Mesothelial cell of epicardium (in vitro differentiated cells): ENCODE measurements around the gene SPATA31C1. TPM values are rescaled to one million over a fixed set of nuclear protein-coding genes. Genes with fewer than 3 reads are reported as not detected.
"Not testable (repeated sequence)": the region's sequence is repeated elsewhere in the genome, so short reads cannot be mapped to it uniquely, and the experiment has no call there.

Experiments used
- DNase-seq, 2 experiments: peaks; one replicate each; pipeline ENCODE4 v3.0.0; 2021; ENCODE audit warnings: low spot score in 2 of 2; ENCODE audit not compliant: unreplicated experiment in 2 of 2
- H3K27ac Mint-ChIP-seq: 2 replicates; pipeline ENCODE4 v1.8.0; 2021; ENCODE audit warnings: mixed read lengths
- H3K27me3 Mint-ChIP-seq: 2 replicates; pipeline ENCODE4 v1.8.0; 2021; ENCODE audit warnings: low read depth, mixed read lengths
- H3K36me3 Mint-ChIP-seq: 2 replicates; pipeline ENCODE4 v1.8.0; 2021; ENCODE audit warnings: mixed read lengths
- H3K4me1 Mint-ChIP-seq: 2 replicates; pipeline ENCODE4 v1.8.0; 2021; ENCODE audit warnings: mixed read lengths
- H3K4me3 Mint-ChIP-seq: 2 replicates; pipeline ENCODE4 v1.8.0; 2021; ENCODE audit warnings: mild to moderate bottlenecking, moderate library complexity, mixed read lengths
- H3K9me3 Mint-ChIP-seq: 2 replicates; pipeline ENCODE4 v1.8.0; 2021; ENCODE audit warnings: mixed read lengths
- total RNA-seq: library from RNA; stranded (reverse); gene quantifications from 3 replicates; pipeline ENCODE4 v1.2.1, GENCODE V29; 2021
- TF ChIP-seq, protein P1 (sequence below): fragments of 200-600 bp; sonication (generic); IDR thresholded peaks from one replicate; pipeline ENCODE4 v1.5.0; 2021; ENCODE audit warnings: antibody characterized with exemption; ENCODE audit not compliant: unreplicated experiment

The SPATA31C1 gene
- 0.13 to 0.29 TPM (median 0.18 TPM) in 3 replicates for total RNA-seq

DNA sequence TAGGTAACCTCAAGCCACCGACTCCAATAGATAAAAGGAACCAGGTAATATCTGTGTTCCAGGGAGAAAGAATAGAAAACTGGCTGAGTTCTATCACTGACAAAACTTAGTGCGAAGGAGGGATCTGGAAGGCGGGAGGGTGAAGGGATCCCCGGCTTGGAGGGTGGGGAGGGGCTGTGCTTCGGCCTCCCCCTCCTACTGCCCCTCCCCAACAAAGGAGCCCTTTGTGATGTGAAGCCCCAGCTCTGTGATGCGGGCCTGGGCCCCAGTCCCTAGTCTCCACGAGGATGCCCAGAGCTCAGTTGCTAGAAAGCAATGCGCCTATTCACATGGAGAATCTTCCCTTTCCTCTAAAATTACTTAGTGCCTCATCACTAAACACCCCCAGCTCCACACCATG lies at the start of gene SPATA31C1:
TSS of gene SPATA31C1 (plus strand) at position 301 of the 400 bp plus-strand sequence.
- H3K36me3 Mint-ChIP-seq, H3K4me1 Mint-ChIP-seq, H3K27ac Mint-ChIP-seq, H3K27me3 Mint-ChIP-seq, H3K4me3 Mint-ChIP-seq, DNase-seq, H3K9me3 Mint-ChIP-seq: not testable (repeated sequence)

DNA sequence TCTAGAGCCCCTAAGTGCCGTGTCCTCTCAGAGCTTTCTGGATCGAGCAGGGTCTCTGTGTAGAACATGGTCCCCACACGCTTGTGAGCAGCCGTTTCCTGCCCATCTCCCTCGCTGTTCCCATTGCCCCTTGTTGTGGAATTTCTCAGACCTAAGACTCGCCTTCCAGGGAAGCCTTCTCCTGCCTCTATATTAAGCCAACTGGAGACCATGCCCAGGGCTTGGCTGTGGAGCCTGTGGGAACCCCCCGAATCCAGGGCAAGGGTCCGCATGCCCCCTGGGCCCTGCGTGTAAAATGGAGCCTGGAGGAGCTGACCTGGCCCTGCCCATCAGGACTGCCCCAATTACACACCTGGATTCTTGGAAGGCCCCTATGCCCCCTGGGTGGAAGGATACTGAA lies 49.6 kb upstream of the SPATA31C1 start:
- Mint-ChIP-seq H3K27ac (no peak overlapping the region), H3K4me3 (no peak overlapping the region), H3K36me3 (no peaks in the 10 kb centered on the region), H3K4me1 (peaks cover 20% of the 10 kb centered on the region), H3K9me3 (no peaks in the 10 kb centered on the region), H3K27me3 (no peaks in the 10 kb centered on the region)
- TF ChIP-seq, protein P1, sequence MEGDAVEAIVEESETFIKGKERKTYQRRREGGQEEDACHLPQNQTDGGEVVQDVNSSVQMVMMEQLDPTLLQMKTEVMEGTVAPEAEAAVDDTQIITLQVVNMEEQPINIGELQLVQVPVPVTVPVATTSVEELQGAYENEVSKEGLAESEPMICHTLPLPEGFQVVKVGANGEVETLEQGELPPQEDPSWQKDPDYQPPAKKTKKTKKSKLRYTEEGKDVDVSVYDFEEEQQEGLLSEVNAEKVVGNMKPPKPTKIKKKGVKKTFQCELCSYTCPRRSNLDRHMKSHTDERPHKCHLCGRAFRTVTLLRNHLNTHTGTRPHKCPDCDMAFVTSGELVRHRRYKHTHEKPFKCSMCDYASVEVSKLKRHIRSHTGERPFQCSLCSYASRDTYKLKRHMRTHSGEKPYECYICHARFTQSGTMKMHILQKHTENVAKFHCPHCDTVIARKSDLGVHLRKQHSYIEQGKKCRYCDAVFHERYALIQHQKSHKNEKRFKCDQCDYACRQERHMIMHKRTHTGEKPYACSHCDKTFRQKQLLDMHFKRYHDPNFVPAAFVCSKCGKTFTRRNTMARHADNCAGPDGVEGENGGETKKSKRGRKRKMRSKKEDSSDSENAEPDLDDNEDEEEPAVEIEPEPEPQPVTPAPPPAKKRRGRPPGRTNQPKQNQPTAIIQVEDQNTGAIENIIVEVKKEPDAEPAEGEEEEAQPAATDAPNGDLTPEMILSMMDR, result no peak
- DNase-seq, result no peak

DNA sequence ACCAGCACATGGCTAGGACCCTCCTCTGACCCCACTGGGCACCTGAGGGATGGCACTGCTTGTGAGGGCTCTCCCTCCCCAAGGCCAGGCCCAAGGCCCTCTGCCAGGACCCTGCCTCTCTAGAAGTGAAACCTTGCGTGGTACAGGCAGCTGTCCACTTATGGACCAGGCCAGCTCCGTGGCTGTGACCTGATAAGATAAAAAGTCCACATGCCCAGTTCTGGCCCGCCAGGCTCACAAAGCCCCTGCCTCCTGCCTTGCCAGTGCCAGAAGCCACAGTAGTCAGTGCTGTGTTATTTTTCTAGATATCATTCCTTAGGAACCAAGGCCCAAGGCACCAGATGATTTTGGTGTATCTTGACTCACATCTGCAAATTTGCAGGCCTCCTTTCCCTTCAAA lies 49.1 kb upstream of the SPATA31C1 start:
- Mint-ChIP-seq H3K9me3 (no peaks in the 10 kb centered on the region), H3K36me3 (no peaks in the 10 kb centered on the region), H3K4me1 (peaks cover 25% of the 10 kb centered on the region), H3K27me3 (no peaks in the 10 kb centered on the region), H3K4me3 (no peak overlapping the region), H3K27ac (no peak overlapping the region)
- no peak for DNase-seq
- TF ChIP-seq, protein P1, result no peak

DNA sequence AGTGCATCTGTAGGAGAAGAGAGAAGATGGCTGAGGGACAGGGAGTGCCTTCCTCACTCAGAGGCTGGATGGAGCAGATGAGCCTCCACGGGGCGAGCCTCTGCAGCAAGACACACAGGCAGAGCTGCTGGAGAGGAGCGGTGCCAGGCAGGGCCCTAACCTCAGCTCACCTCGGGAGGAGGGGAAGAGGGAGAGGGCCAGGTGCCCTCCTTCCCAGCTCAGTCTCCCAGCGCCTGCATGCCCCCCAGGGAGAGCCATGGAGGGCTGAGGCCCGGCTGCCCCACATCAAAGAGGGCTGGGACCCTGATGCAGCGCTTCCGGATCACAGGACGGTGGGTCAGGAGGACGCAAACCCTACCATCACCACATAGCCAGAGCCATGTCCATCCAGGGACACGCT lies 48.7 kb upstream of the SPATA31C1 start:
- H3K4me3 Mint-ChIP-seq, result no peak overlapping the region
- no peaks in the 10 kb centered on the region for H3K27me3 Mint-ChIP-seq
- no peak for DNase-seq
- no peaks in the 10 kb centered on the region for H3K9me3 Mint-ChIP-seq
- no peak overlapping the region for H3K27ac Mint-ChIP-seq
- H3K4me1 Mint-ChIP-seq, result peaks cover 29% of the 10 kb centered on the region
- H3K36me3 Mint-ChIP-seq, result no peaks in the 10 kb centered on the region
- TF ChIP-seq, protein P1, result no peak

DNA sequence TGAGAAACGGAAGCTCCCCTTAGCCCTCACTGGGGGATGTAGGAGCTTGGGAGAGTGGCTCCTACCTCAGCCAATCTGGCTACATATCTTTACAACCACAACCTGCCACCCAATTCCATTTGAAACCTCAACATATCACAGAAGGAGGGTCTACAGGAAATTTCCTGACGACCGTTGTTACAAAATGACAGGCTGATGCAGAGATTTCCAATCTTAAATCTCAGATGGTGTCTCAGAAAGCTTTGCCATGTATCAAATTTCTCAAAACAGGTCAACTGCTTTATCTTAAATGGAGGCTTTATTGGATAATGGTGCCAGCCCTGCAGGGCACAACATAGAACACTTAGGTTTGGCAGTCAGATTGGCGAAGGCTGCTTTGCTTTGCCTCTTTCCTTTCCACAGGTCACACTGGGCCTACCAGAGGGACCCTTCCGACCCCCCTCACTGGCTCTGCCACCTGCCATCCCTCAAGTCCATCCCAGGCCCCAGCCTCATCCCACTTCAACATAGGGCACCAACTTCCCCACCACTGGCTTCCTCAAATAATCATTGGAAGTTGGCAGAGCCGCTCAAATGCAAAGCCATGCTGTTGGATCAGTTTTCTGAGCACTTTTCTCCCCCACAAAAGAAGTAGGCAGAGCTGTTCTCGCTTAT lies 46.2 kb upstream of the SPATA31C1 start:
- TF ChIP-seq, protein P1, result no peak
- no peaks in the 10 kb centered on the region for H3K9me3 Mint-ChIP-seq
- no peaks in the 10 kb centered on the region for H3K36me3 Mint-ChIP-seq
- DNase-seq, result no peak
- H3K4me3 Mint-ChIP-seq, result no peak overlapping the region
- H3K27ac Mint-ChIP-seq, result peak overlapping the region; percentile 63
- H3K27me3 Mint-ChIP-seq, result no peaks in the 10 kb centered on the region
- H3K4me1 Mint-ChIP-seq, result peaks cover 39% of the 10 kb centered on the region

DNA sequence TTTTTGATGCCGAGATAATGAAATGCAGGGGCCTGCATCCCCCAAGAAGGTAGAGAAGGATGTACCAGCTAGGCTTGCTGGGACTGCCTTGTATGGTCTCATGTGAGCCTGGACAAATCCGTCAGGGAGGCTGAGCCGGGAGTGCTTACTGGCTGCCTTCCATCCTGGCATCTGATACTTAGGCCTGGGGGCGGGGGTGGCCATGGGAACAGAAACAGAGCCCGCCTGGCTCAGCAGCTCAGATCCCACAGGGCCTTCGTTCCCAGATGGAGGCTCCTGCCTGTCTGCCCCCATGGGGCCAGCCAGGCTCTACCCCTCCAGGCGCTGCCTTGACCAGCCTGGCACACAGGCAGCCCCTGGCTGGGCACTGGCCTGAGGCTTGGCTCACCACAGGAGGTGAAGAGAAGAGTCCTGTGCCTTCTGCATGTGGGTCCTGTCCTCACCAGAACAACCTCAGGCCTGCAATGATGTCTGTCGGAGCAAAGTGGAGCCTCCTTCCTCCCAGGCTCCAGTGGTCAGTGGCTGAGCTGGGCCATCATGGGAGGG lies 45.6 kb upstream of the SPATA31C1 start:
- TF ChIP-seq, protein P1, result no peak
- Mint-ChIP-seq H3K27me3 (no peaks in the 10 kb centered on the region), H3K36me3 (no peaks in the 10 kb centered on the region), H3K4me1 (peaks cover 39% of the 10 kb centered on the region), H3K27ac (peak overlapping the region; percentile 63), H3K4me3 (no peak overlapping the region), H3K9me3 (no peaks in the 10 kb centered on the region)
- peak in 1 of 2 experiments; percentile 37 for DNase-seq
